Activated CD8-positive, alpha-beta memory T cell treated with anti-CD3 and anti-CD28 coated beads, Interleukin-2, amount 50 U/mL, for 48 hours (primary cell): ENCODE measurements around the gene NT5C2.
A peak's percentile ranks its signal among the peaks of the same experiment; 100 is the strongest.
"Not testable (repeated sequence)": the region's sequence is repeated elsewhere in the genome, so short reads cannot be mapped to it uniquely, and the experiment has no call there.

ENCODE experiments used
- DNase-seq: peaks from one replicate; pipeline ENCODE4 v3.0.0-alpha.2; 2020

The NT5C2 gene

GRCh38 chr10:103082683-103083082, 110.4 kb downstream of the NT5C2 start:
- DNase-seq, result no peak

GRCh38 chr10:103080891-103081581, 112.0 kb downstream of the NT5C2 start:
- no peak for DNase-seq

- no peak for DNase-seq
Observed at GRCh38 chr10:103079946-103080345, 113.1 kb downstream of the NT5C2 start.

GRCh38 chr10:103079100-103079499, 114.0 kb downstream of the NT5C2 start:
- DNase-seq, result no peak

- no peak for DNase-seq
Observed at GRCh38 chr10:103078676-103079075, 114.4 kb downstream of the NT5C2 start.

GRCh38 chr10:103078309-103078615, 114.8 kb downstream of the NT5C2 start:
- DNase-seq, result no peak

- DNase-seq, result no peak
Observed at GRCh38 chr10:103077491-103078308, 115.4 kb downstream of the NT5C2 start.

GRCh38 chr10:103077020-103077419, 116.1 kb downstream of the NT5C2 start:
- DNase-seq, result no peak

- DNase-seq, result no peak
Observed at GRCh38 chr10:103072891-103073290, 120.2 kb downstream of the NT5C2 start.

GRCh38 chr10:103072276-103072675, 120.8 kb downstream of the NT5C2 start:
- DNase-seq, result no peak

- peak; percentile 78 for DNase-seq
Observed at GRCh38 chr10:103069453-103070331, 123.4 kb downstream of the NT5C2 start.

GRCh38 chr10:103067956-103068355, 125.1 kb downstream of the NT5C2 start:
- no peak for DNase-seq

GRCh38 chr10:103067484-103067883, 125.6 kb downstream of the NT5C2 start:
- DNase-seq, result no peak

GRCh38 chr10:103067099-103067477, 126.0 kb downstream of the NT5C2 start:
- not testable (repeated sequence) for DNase-seq

- DNase-seq, result no peak
Observed at GRCh38 chr10:103066141-103067098, 126.7 kb downstream of the NT5C2 start.

GRCh38 chr10:103064956-103065355, 128.1 kb downstream of the NT5C2 start:
- no peak for DNase-seq

GRCh38 chr10:103062854-103063590, 130.1 kb downstream of the NT5C2 start:
- DNase-seq, result no peak

- DNase-seq, result no peak
Observed at GRCh38 chr10:103060575-103060974, 132.5 kb downstream of the NT5C2 start.

GRCh38 chr10:103058034-103058433, 135.0 kb downstream of the NT5C2 start:
- no peak for DNase-seq

GRCh38 chr10:103055105-103055504, 138.0 kb downstream of the NT5C2 start:
- no peak for DNase-seq

GRCh38 chr10:103054621-103055020, 138.5 kb downstream of the NT5C2 start:
- no peak for DNase-seq
